NCI-H82 treated with DMSO at 0.1 percent for 48 hours (cell line): Measurements from ENCODE around the gene RASGRF1.

ENCODE experiments used
- DNase-seq: peaks from one replicate; lab custom pipeline; 2025; ENCODE audit not compliant: unreplicated experiment; lab: John Stamatoyannopoulos, UW

The RASGRF1 gene

GRCh38 chr15:79067072-79067833 is 23.3 kb downstream of the RASGRF1 start:
- DNase-seq, result no peak

GRCh38 chr15:79066391-79067071 is 24.0 kb downstream of the RASGRF1 start:
- no peak for DNase-seq

GRCh38 chr15:79065706-79066376 is 24.7 kb downstream of the RASGRF1 start:
- no peak for DNase-seq

GRCh38 chr15:79065361-79065705 is 25.2 kb downstream of the RASGRF1 start:
- DNase-seq, result no peak

- no peak for DNase-seq
Measured at GRCh38 chr15:79064496-79064895, 26.1 kb downstream of the RASGRF1 start.

- DNase-seq, result no peak
Measured at GRCh38 chr15:79060175-79060574, 30.4 kb downstream of the RASGRF1 start.

- no peak for DNase-seq
Measured at GRCh38 chr15:79059081-79059572, 31.5 kb downstream of the RASGRF1 start.

GRCh38 chr15:79058260-79058850 is 32.2 kb downstream of the RASGRF1 start:
- no peak for DNase-seq

GRCh38 chr15:79057050-79057449 is 33.5 kb downstream of the RASGRF1 start:
- no peak for DNase-seq

- no peak for DNase-seq
Measured at GRCh38 chr15:79054350-79054749, 36.2 kb downstream of the RASGRF1 start.

GRCh38 chr15:79053894-79054293 is 36.7 kb downstream of the RASGRF1 start:
- no peak for DNase-seq

- no peak for DNase-seq
Measured at GRCh38 chr15:79051941-79052731, 38.4 kb downstream of the RASGRF1 start.

- no peak for DNase-seq
Measured at GRCh38 chr15:79051029-79051428, 39.6 kb downstream of the RASGRF1 start.

- no peak for DNase-seq
Measured at GRCh38 chr15:79050341-79050740, 40.2 kb downstream of the RASGRF1 start.

GRCh38 chr15:79049416-79049815 is 41.2 kb downstream of the RASGRF1 start:
- no peak for DNase-seq

GRCh38 chr15:79047676-79048439 is 42.7 kb downstream of the RASGRF1 start:
- no peak for DNase-seq

GRCh38 chr15:79046691-79047404 is 43.7 kb downstream of the RASGRF1 start:
- DNase-seq, result no peak

- no peak for DNase-seq
Measured at GRCh38 chr15:79045041-79045440, 45.5 kb downstream of the RASGRF1 start.

- DNase-seq, result no peak
Measured at GRCh38 chr15:79042213-79042928, 48.2 kb downstream of the RASGRF1 start.
